NCI-H187 treated with DMSO at 0.1 percent for 48 hours (cell line): ENCODE measurements around the gene ZNF385B.

Experiments used
- DNase-seq: peaks from one replicate; lab custom pipeline; 2025; lab: John Stamatoyannopoulos, UW

Gene ZNF385B

DNA sequence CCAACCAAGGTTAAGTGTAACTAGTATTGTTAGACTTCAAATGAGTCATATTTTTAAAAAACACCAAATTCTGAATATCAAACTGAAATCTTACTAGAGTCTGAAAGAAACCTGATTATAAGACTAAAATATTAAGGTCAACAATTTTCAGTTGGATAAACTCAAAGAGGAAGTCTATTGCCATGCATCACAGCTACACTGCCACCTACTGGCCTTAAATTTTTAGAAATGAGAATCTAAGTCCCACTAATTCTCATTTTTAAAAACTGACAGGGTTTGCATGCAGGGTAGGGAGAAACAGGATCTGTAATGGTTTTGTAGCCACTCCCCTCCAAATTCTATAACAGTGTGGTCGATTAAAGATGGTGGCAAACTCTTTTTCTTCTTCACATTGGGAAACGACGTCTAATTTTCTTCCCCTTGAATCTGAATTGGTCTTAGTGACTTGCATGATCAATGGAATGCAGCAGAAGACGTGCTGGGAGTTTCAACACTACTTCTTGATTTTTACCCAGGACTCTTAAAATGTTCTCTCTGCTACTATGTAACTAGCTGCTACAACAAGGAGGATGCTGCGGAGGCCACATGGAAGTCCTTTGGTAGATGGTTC is 420.7 kb downstream of the ZNF385B start:
- no peak for DNase-seq

DNA sequence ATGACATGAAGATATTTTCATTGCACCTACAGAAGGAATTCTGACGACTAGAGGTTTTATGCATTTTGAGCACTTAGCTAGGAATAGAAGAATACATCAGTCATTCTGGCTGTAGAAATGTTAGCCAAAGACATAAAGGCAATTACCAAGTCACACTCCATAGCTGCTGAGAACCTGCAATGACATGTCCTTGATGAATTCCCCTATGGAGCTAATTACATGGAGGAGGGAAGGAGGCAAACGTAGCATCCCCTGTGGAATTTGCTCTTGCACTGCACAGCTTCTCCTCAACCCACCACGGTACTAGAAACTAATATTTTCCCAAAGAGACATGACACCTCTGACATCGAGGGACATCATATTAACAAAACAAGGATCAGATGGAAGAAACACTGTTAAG is 422.8 kb downstream of the ZNF385B start:
- no peak for DNase-seq

DNA sequence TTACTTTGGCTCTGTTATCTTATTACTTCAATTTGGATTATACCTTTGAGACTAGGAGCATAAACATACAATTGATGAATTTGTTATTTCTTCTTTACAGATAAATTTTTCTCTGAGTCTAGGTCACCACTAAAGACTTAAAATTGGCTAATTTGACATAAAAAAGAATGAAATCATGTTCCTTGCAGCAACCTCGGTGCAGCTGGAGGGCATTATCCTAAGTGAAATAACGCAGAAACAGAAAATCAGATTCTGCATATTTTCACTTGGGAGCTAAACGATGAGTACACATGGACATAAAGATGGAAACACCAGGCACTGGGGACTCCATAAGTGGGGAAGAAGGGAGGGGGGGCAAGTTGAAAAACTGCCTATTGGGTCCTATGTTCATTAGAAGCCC is 424.0 kb downstream of the ZNF385B start:
- DNase-seq, result no peak

DNA sequence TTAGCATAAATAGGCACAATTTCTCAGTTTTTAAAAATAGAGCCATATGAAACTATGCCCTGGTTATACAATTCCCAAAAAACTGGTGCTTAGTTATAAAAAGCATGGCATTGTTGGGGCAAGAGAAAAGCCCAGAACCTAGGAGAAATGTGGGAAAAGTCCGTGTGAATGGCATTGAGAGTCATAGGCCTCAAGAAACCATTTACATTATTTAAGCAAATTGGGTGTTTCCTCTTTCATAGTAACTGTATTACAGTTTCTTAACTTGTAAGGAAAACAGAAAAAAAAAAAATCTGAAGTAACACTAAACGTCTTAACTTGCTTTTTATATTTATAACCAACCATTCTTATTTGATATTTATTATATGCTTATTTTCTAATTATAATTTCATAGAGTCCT is 425.8 kb downstream of the ZNF385B start:
- DNase-seq, result no peak

DNA sequence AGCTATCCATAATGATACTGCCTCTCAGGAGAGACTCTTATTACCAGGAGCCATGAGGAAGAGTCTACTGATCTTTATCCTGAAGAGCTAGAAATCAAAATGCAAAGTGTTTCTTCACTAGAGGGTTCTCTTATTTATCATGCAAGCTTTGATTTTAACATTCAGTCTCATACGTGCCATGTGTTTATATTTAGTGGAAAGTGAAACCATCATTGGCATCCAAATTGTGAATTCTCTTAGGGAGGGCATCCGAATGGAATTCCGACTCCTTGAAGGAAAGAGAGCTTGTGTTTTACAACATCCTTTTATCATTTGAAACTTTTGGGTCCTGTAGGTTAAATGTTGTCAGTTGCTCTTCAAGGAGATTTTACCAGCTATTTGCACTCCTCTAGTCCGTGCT is 426.4 kb downstream of the ZNF385B start:
- DNase-seq, result no peak

DNA sequence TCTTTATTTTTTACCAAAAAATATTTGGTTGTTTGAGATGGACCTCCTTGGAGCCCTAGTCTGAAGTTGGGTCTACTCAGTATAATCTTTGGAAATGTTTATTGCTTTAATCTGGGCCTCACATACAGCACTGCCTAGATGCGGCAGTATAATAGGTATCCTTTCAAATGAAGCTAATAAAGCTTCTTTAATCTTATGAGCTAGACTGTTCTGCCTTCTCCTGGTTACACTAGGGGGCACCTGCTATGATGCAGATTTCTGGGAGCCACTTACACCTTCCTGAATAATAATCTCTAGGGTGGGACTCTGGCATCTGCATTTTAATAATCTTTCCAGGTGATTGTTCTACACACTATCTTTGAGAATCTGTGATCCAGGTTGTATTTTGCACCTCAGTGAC is 427.1 kb downstream of the ZNF385B start:
- no peak for DNase-seq

DNA sequence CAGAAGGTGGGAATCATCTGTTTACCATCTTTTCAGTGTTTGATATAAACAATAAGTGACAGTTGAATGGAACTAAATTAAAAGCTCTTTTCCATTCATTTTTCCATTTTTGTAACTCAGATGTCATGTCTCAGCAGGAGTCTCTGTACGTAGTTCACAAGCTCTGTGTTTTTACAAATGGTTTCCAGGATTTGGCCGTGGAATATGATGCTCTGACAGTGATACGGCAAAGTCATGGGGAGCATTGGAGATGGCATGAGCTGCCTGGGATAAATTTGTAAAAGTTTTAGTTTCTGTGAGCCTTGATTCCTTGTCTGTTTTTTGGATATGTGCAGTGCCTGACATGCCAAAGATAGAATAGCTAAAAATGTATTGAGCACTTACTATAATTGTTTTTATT is 428.7 kb downstream of the ZNF385B start:
- no peak for DNase-seq

DNA sequence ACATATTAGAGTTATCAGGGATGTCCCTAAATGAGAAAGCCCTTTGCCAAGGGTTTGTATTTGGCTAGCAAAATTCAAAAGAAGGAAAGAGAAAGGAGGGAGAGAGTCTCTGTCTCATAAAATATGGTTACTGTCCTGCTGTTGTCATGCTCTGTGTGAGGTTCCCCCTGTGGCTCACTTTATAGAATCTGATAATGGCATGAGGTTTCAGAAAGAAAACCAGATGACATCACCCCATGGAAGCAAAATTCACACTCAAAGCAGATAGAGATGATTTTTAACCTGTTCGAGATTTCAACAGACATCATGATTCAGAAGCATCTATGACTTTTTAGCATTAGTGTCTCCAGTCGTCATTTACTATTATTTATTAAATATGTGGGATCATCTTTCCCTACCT is 431.8 kb downstream of the ZNF385B start:
- DNase-seq, result no peak

DNA sequence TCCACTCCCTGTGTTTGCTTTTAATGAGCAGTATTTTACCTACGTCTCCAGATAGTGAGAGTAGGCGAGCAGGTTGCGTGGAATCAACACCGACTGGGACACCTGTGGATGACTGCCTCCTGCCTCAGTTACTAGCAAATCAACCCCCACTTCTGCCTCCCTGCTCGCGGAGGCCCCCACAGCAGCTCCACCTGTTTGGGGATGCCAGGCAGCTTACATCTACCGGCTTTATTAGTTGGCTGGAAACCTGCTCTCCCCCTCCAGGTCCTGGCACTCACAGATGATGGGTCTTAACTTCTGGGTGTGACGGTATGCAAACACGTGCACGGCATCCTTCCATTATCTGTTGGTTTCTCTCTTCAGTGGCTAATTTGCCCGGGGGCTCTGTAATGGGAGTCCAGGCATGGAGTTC is 432.3 kb downstream of the ZNF385B start:
- no peak for DNase-seq

DNA sequence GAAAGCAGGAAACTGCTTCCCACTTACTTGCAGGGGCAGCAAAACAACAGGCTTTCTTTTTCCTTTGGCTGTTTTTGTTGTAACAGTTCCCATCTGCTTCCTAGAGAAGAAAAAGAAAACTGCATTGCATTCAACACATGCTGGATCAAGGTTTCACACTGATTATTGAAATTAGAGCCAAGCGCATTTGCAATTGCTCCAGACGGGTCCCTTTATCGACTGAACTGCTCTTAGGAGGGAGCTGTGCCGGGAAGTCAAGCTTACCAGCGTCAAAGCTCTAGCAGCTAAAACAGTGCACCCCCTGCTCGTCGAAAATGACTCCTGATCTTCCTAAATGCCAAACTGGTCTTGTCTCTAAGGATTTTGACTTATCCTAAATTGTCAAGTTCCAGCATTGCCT is 432.8 kb downstream of the ZNF385B start:
- no peak for DNase-seq

DNA sequence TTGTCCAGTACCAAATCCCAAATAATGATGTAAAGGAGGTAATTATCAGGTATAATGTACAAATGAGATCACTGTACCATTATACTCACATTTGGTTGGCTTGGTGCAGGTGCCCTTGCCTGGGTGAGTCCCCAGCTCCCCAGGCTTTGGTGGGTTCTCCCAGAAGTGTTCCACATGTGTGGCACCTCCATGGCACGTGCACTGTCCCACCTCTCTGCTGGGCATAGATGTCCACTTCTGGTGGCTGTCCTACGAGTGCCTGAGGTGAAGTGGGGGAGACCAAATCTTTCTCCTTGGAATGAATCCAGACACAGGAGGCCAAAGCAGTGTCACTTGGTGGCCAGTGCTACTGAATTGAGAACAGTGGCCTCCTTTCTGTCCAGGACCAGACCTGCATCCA is 434.3 kb downstream of the ZNF385B start:
- no peak for DNase-seq

DNA sequence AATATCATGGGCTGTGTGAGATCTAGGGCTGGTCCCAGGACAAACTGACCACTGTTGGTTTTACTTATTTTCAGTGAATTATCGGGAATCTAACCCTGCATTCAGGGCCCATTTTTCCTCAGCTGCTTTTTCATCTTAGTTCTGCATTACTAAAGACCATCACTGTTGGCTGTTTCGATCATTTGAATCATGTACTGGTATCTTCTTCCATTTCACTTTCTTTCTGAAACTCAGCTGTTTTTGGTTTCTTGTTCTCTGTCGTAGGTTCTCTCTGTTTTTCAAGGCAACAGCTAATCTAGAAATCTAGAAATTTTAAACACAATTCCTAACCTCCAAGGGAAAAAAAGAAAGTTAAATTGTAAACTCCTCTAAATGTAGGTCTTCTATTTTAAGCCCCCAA is 436.8 kb downstream of the ZNF385B start:
- DNase-seq, result no peak

DNA sequence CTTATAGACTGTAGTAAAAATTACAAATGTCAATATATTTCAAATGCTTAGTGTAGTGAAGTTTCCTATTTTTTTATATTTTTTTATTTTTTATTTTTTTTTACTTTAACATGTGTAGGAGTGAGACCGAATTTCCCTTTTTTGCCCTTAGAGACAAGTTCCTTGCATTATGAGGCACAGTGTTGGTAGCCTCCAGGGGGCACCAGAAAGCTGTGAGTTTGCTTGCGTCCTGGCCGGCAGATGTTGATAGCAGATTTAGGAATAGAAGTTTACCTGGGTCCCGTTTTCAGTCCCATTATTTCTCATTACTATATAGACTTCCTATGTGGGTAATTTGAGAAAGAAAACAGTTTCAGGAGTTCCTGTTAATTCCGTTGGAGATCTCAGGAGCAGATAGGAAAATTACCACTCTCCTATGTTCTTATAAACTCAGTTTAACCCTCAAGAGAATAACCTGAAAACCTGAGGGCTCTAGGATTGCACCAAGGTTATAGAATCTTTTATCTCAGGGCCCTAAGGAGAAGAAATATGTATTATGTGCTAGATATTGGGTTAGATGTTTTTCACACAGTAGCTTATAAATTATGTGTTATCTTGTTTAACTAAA is 439.3 kb downstream of the ZNF385B start:
- DNase-seq, result no peak

DNA sequence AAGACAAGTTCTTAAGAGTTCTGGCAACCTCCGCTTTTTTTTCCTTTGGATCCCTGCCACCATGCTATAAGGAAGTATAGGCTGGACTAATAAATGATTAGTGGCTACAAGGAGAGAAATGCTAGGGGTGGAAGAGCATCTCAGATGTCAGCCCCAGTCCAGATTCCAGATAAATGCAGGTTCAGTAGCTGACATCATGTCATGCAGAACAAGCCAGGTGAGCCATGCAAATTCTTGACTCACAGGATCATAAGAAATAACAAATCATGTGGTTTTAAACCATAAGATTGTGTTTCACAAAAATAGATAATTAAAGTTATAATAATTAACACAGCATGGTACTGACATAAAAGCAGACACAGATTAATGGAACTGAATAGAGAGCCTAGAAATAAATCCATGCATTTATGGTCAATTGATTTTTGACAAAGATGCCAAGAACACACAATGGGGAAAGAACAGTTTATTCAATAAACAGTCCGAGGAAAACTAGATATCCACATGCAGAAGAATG is 443.9 kb downstream of the ZNF385B start:
- no peak for DNase-seq

DNA sequence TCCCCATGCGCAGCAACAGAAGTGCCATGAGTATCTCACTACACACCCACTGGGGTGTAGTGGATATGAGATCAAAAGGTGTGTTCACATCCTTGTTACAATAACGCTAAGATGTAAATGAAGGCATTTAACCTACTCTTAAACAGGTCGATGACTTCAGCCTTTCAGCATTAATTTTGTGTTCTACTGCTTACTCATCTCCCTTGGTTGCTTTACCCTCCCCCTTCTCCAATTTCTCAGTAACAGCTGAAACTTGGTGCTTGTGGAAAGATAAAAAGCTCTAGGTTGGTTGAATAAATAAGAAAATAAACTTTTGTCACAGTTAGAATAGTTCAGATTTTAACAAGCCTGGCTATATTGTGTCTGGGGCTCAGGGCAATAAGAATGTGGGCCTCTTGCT is 449.3 kb downstream of the ZNF385B start:
- DNase-seq, result no peak

DNA sequence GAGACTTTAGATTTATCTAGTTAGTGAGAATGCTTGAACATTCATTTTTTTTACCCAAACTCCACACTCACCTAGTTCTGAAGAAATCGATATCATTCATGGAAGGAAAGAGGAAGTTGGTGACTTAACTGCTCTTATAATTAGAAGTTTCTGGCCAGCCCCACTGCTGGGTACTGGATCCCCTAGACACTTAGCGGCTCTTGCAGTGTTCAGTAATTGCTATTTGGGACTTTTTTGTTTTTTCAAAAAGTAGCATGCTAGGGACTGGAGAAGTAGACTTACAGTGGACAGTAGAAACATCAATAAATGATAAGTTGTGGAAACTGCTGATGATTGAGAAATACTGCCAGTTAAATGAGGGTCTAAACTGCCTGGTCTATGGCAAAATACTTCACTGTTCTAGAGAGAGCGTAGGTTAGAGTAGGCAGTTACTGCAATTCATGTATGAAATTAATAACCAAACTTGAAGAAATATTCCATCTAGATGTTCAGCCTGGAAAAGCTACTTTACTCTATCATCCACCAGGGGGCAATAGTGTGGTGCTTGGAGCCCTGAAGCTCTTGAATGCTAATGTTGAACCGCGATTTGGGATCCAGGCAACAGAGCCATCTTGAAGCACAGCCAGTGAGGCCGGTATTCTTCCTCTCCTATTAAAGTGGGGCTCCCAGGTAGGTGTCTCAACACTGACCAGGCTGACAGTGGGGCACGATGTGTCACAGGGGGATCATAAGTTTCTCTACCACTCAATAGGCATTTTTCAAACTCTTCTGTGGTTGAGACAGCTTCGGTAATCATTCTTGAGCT is 450.7 kb downstream of the ZNF385B start:
- DNase-seq, result no peak

DNA sequence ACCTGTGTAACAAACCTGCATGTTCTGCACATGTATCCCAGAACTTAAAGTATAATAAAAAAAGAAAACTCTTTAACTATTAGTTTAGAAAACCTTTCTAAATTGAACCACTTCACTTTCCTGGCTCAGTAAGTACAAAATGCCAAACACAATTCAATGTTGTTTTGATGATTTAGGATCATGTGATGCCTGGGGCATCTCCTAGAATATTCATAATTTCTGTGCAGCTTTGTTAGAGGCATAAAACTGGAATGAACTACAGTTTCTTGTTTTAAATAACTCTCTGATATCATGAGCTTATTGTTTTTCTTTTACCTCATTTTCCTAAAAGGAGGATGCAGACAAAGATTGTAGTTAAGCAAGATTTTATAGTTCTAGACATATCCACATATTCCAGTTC is 457.8 kb downstream of the ZNF385B start:
- DNase-seq, result no peak

DNA sequence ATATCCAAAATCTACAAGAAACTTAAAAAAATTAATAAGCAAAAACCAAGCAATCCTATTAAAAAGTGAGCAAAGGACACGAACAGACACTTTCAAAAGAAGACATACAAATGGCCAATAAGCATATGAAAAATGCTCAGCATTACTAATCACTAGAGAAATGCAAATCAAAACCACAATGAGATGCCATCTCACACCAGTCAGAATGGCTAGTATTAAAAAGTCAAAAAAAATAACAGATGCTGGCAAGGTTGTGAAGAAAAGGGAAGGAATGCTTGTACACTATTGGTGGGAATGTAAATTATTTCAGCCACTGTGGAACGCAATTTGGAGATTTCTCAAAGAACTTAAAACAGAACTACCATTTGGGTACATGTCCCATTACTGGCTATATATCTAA is 467.9 kb downstream of the ZNF385B start:
- no peak for DNase-seq
